GM23338 (cell line): ENCODE measurements around the gene DRD2.

ENCODE experiments used
- CREB1 ChIP-seq: fragments of 250-450 bp; sonication (Bioruptor Pico); IDR thresholded peaks from 2 replicates; pipeline ENCODE4 v1.5.0; 2020; ENCODE audit warnings: low read depth, mild to moderate bottlenecking, moderate library complexity
- CTCF ChIP-seq, 2 experiments: fragments of 200-600 bp in 1 of 2; sonication (generic) in 1 of 2; conservative IDR thresholded peaks; 2 replicates each; pipeline versions ENCODE4 v1.5.1 to v1.6.1; 2016 to 2017; ENCODE audit warnings: antibody characterized with exemption in 2 of 2, low read depth in 2 of 2, mild to moderate bottlenecking in 2 of 2, moderate library complexity in 1 of 2
- ETS1 ChIP-seq: IDR thresholded peaks from 2 replicates; pipeline ENCODE4 v1.6.1; 2016; ENCODE audit warnings: antibody characterized with exemption
- EZH2 ChIP-seq: fragments of 200-600 bp; sonication (generic); IDR thresholded peaks from one replicate; pipeline ENCODE4 v1.8.0; 2017; ENCODE audit warnings: antibody characterized with exemption, mild to moderate bottlenecking, low read depth; ENCODE audit not compliant: unreplicated experiment
- EZH2phosphoT487 ChIP-seq: fragments of 200-600 bp; sonication (generic); IDR thresholded peaks from one replicate; pipeline ENCODE4 v1.8.1; 2018; ENCODE audit warnings: antibody characterized with exemption; ENCODE audit not compliant: unreplicated experiment
- JUNB ChIP-seq: IDR thresholded peaks from one replicate; pipeline ENCODE4 v1.6.1; 2016; ENCODE audit warnings: antibody characterized with exemption; ENCODE audit not compliant: unreplicated experiment
- NANOG ChIP-seq: IDR thresholded peaks from 2 replicates; pipeline ENCODE4 v1.6.1; 2016; ENCODE audit warnings: antibody characterized with exemption, borderline replicate concordance
- POLR2AphosphoS5 ChIP-seq: IDR thresholded peaks from 2 replicates; pipeline ENCODE4 v1.6.1; 2016; ENCODE audit warnings: antibody characterized with exemption, low read depth
- REST ChIP-seq: IDR thresholded peaks from one replicate; pipeline ENCODE4 v1.6.1; 2018; ENCODE audit warnings: antibody characterized with exemption; ENCODE audit not compliant: unreplicated experiment
- STAT1 ChIP-seq: IDR thresholded peaks from one replicate; pipeline ENCODE4 v1.6.1; 2016; ENCODE audit warnings: antibody characterized with exemption; ENCODE audit not compliant: unreplicated experiment
- ZNF114 ChIP-seq: fragments of 250-450 bp; sonication (Bioruptor Pico); IDR thresholded peaks from 2 replicates; pipeline ENCODE4 v1.5.0; 2020; ENCODE audit warnings: mild to moderate bottlenecking, moderate library complexity
- ZNF331 ChIP-seq: fragments of 250-450 bp; sonication (Bioruptor Pico); IDR thresholded peaks from 2 replicates; pipeline ENCODE4 v1.5.0; 2020; ENCODE audit warnings: low read depth, mild to moderate bottlenecking, moderate library complexity
- ZNF462 ChIP-seq: fragments of 250-450 bp; sonication (Bioruptor Pico); IDR thresholded peaks from 2 replicates; pipeline ENCODE4 v1.5.0; 2020; ENCODE audit warnings: mild to moderate bottlenecking, moderate library complexity

GRCh38 chr11:113408206-113408605 is 67.0 kb downstream of the DRD2 start:
- no peak for TF ChIP-seq CTCF (conservative IDR thresholded peaks at IDR 0.05; ENCODE audit: low read depth in 2 of 2)
- TF ChIP-seq EZH2, result no peak
- TF ChIP-seq REST, result no peak
- no peak for TF ChIP-seq POLR2AphosphoS5
- TF ChIP-seq ZNF114 (CRISPR knock-in tag), result no peak
- TF ChIP-seq EZH2phosphoT487, result no peak
- TF ChIP-seq CREB1 (CRISPR knock-in tag), result no peak
- TF ChIP-seq JUNB, result no peak
- no peak for TF ChIP-seq STAT1
- no peak for TF ChIP-seq ZNF331
- TF ChIP-seq NANOG, result no peak
- no peak for TF ChIP-seq ETS1
- TF ChIP-seq ZNF462, result no peak
